Activated naive CD8-positive, alpha-beta T cell treated with anti-CD3 and anti-CD28 coated beads, Interleukin-2, amount 50 U/mL, for 16 hours (primary cell): Measurements from ENCODE around the gene TRIM38.
"Not testable (repeated sequence)": the region's sequence is repeated elsewhere in the genome, so short reads cannot be mapped to it uniquely, and the experiment has no call there.

Experiments used
- DNase-seq: peaks from one replicate; pipeline ENCODE4 v3.0.0-alpha.2; 2020; ENCODE audit warnings: low read depth, low spot score

Gene TRIM38

GRCh38 chr6:25971187-25971821, 8.7 kb downstream of the TRIM38 start:
- no peak for DNase-seq

GRCh38 chr6:25972128-25972527, 9.5 kb downstream of the TRIM38 start:
- DNase-seq: no peak

DNA sequence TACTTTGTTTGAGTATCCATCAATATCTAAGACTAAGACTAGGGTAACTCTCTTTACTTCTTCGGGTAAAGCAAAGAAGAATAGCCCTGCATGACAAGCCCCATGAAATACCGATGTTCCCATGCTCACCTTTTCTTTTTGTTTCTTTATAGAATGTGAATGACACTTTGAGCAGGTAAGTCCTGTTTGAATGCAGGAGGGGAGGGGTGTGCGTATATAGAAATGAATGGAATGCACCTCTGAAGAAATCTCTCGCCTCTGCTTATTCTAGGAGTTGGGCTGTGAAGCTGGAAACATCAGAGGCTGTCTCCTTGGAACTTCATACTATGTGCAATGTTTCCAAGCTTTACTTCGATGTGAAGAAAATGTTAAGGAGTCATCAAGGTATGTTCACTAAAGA, 10.3 kb downstream of the TRIM38 start:
- no peak for DNase-seq

- DNase-seq: no peak
Measured at GRCh38 chr6:25973923-25974555, 11.4 kb downstream of the TRIM38 start.

DNA sequence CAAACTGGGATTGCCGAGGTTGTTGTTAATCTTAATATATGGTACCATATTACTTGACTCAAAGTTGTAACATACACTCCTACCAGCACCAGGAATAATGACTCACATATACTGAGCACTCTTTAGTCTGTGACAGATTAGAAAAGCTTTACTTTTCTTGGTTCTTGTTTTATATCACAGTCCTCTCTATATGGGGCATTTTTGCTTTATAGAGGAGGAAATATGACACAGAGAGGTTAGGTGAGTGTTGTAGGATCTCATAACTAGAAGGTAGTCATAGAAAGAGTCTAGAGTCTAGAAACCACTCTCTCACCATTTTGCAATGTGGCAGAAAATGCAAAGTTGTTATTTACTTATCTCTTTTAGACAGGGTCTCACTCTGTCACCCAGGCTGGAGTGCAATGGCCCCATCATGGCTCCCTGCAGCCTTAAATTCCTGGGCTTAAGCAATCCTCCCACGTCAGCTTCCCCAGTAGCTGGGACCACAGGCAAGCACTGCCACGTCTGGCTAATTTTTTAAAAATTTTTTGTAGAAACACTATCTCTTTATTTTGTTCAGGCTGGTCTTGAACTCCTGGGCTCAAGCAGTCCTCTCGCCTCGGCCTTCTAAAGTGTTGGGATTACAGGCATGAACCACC, 13.4 kb downstream of the TRIM38 start:
- DNase-seq: no peak

DNA sequence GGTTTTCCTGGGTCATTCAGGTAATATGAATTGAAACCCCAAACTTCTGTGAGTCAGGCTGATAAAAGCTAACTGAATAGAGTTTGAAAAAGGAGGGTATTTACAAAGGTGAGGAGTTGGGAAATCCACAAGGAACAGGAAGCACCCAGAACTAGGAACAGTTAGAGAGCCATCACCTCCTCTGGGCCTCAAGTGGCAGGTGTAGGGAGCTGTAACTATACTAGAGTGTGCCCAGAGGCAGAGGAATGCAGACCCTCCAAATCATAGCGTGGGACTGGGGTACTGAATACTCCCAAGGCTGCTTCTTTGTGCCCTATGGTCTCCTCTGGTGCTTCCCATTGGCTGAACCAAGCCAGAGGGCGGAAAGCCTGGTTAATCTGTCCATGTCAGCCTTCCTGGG, 18.3 kb downstream of the TRIM38 start:
- DNase-seq: no peak

GRCh38 chr6:25981568-25982263, 19.1 kb downstream of the TRIM38 start:
- no peak for DNase-seq

- no peak for DNase-seq
Measured at GRCh38 chr6:25984265-25984664, 21.7 kb downstream of the TRIM38 start.

GRCh38 chr6:25987845-25988244, 25.2 kb downstream of the TRIM38 start:
- DNase-seq: no peak

- no peak for DNase-seq
Measured at GRCh38 chr6:25990172-25990873, 27.7 kb downstream of the TRIM38 start.

DNA sequence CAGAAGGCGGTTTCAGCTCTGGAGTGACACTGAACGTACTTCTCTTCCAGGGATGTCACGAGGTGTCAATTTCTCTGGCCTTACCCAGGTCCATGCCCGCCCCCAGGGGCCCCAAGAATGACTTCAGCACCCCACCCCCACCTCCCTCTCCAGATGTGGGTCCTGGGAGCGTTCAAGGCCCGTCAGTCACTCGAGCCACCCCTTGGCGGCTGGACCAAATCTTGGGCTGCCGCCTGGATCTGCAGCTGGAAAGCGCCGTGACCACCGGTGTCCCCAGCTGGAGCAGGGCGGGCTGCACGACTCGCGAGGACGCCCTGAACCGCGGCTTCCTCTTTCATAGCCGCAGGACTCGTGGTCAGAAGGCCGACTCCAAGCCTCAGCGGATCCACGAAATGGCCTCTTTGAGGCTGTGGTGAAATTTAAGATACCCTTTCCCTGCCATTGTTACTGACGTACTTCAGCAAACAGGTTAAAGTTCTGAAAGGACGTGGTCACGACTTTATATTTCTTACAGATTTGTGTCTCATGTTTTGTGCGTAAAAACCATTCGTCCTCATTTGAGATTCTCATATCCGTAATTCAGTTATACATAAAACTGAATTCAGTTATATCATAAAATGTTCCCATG, 29.3 kb downstream of the TRIM38 start:
- no peak for DNase-seq

- DNase-seq: peak; percentile 90
Measured at GRCh38 chr6:25992413-25993340, 30.1 kb downstream of the TRIM38 start.

GRCh38 chr6:25993341-25993684, 30.7 kb downstream of the TRIM38 start:
- DNase-seq: not testable (repeated sequence)

DNA sequence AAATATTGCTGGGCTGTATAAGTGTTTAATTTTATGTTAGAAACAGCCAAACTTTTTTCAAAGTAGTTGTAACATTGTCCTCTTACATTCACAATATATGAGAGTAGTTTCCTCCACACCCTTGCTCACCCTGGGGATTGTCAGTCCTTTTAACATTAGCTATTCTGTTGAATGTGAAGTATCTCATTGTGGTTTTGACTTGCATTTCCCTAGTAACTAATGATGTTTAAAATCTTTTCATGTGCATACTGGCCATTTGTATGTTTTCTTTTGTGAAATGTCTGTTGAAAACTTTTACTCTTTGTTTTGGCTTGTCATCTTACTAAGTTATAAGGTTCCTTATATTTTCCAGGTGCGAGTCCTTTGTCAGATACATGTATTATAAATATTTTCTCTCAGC, 32.9 kb downstream of the TRIM38 start:
- no peak for DNase-seq

DNA sequence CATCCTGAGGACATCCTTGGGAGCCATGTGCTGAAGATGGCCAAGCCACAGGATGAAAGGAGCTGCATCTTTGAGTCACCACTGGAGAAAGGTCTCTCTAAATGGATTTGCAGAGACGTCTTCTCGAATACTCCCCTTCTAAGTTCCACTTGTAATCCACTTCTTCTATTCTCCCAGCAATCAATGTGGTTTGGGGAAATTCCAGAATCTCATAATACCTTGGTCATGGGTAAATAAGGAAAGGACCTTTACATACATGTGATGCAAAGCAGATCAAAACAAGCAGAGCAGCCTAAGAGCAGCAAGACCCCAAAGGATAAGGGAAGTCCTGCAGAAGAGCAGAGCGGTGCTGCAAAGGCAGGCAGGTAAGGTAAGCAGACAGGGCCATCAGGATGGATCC, 35.3 kb downstream of the TRIM38 start:
- no peak for DNase-seq

DNA sequence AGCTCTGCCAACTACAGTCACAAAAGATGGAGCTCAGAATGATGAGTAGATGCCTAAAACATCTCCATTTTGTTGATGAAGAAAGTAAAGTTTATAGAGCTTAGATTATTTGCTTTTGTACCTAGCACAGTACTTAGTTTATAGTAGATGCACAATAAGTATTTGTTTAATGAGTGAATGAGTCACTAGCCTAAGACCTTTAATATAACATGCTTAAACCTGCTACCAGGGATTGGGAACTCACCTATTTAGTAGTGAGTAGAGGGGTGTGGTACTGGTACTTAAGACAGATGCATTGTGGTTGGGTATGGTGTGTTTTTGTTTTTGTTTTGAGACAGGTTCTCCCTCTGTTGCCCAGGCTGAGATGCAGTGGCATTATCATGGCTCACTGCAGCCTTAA, 35.8 kb downstream of the TRIM38 start:
- no peak for DNase-seq

- DNase-seq: not testable (repeated sequence)
Measured at GRCh38 chr6:25999225-25999624, 36.6 kb downstream of the TRIM38 start.

DNA sequence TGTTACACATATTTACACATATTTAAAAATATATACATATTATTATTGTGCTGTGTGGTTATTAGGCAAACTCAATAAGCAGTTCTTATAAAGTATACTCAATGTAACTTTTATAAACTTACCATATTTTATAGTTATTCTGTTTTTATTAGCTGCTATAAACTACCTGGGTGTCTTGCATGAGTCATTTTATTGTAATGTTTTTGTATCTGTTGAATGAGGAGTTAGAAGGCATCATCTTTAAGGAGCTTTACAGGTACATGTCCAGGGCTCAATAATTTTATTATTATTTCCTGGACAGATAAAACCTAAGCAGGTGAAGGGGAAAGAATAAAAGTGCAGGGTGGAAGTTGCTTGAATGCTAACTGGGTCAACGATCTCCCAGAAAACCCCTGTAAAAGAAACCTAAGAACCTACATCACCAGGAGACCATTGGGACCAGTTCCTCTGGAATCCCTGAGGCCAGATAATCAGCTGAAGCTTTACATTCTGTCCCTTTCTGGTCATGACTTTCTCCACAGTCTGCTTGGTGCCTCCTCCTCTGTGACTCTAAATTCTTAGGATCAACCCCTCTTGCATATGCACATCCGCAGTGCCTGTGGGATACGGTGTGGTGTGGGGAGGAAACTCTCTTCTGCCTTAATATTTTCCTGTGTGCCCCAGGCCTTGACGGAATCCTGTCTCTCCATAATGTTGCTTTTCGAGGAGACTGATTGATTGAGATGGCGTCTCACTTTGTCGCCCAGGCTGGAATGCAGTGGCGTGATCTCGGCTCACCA, 38.0 kb downstream of the TRIM38 start:
- no peak for DNase-seq

DNA sequence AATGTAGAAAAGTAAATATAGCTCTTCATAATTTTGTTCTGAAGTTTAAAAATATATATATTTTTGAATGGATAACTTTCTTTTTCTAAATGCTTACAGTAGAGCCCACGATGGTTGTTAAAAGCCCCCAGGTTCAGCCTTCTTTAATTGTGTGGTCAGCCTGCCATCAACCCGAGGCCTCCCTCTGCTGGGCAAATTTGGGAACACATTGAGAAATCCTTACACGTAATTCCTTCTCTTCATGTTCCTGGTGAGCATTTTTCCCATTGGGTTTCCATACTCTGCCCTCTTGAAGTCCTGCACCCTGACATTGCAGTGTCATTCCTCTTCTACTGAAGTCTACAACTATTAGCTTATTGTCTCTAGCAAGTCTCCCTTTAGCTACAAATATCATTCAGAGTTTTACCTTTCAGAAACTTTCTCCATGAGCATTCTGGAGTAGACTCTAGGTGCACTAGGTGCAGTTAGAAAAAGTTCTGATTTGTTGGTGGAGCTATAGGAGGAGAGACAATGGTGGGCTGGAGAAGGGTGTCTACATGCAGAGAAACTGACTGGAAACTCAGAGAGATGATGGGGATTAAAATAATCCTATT, 40.6 kb downstream of the TRIM38 start:
- no peak for DNase-seq
